Psoas muscle (tissue), 8 donors: ENCODE results near the gene GRK5. TPM values are rescaled to one million over a fixed set of nuclear protein-coding genes. Genes with fewer than 3 reads are reported as not detected.

Source experiments
- ATAC-seq, 4 donors: fragments of 200-7000 bp; cut with Tn5 transposase; one replicate each; pipeline ENCODE4 v1.9.1; 2020; ENCODE audit warnings: moderate library complexity in 3 of 4, mild to moderate bottlenecking in 2 of 4
- DNase-seq, 2 donors: peaks; one replicate each; pipeline ENCODE4 v3.0.0-alpha.2; 2020
- H3K27ac ChIP-seq: fragments of 200-600 bp; one replicate; pipeline ENCODE4 v1.8.0; 2022
- H3K27me3 ChIP-seq, 3 donors: fragments of 200-600 bp in 1 of 3; one replicate each; pipeline versions ENCODE4 v1.6.1 to v1.8.0; 2013 to 2022; ENCODE audit warnings: low read length in 2 of 3, mild to moderate bottlenecking in 2 of 3, moderate library complexity in 1 of 3; ENCODE audit not compliant: insufficient read depth in 3 of 3
- H3K36me3 ChIP-seq, 2 donors: fragments of 200-600 bp in 1 of 2; one replicate each; pipeline versions ENCODE4 v1.6.1 to v1.8.0; 2013 to 2022; ENCODE audit warnings: low read depth in 1 of 2, mild to moderate bottlenecking in 1 of 2, moderate library complexity in 1 of 2; ENCODE audit not compliant: insufficient read depth in 1 of 2
- H3K4me1 ChIP-seq: fragments of 200-600 bp; one replicate; pipeline ENCODE4 v1.8.0; 2022
- H3K4me3 ChIP-seq: fragments of 200-600 bp; one replicate; pipeline ENCODE4 v1.8.0; 2022; ENCODE audit warnings: mild to moderate bottlenecking
- H3K9me3 ChIP-seq: fragments of 200-600 bp; one replicate; pipeline ENCODE4 v1.8.0; 2022
- CTCF ChIP-seq: fragments of 200-600 bp; IDR thresholded peaks from one replicate; pipeline ENCODE4 v1.8.0; 2022; ENCODE audit warnings: antibody characterized with exemption
- WGBS, 3 donors: extraction: QIAGEN DNeasy Blood & Tissue Kit; methylation state at CpG; one replicate each; pipeline versions ENCODE4 v1.1.6 to v1.1.7; 2013; 5-methylcytosine and 5-hydroxymethylcytosine counted together
- intact Hi-C, 2 donors: fragments of 100-400 bp; cut with DNase I; formaldehyde crosslinking; loops; one replicate each; pipeline versions ENCODE4 v1.11.0 to v1.14.2; 2022
- polyA plus RNA-seq, 3 donors: library from polyadenylated mRNA; stranded (reverse); fragments of 200-250 nt; gene quantifications; one replicate each; pipeline ENCODE4 v1.2.3, GENCODE V29; 2013
- total RNA-seq, 4 donors: library from RNA; stranded (reverse); fragmentation: NEBNext Ultra II Directional in 2 of 4; extraction: Animal tissue kit (Norgen Biotek cat#: 25700) in 2 of 4; gene quantifications; one replicate each; pipeline versions ENCODE4 v1.2.1 to v1.2.4, GENCODE V29; 2021 to 2023
- donor health status: healthy with polysubstance abuse.
- donor health status: DM: no; HTN: no; CAD: no; lungs with moderate emphysema.
- donor health status: Bipolar disorder and iron deficiency.
- donor health status: healthy.
- donor health status: DM: yes; HTN: yes; CAD: no.
- donor health status: DM: no; HTN: no; CAD: no.
- donor health status: DM: no; HTN: no; CAD: no.
- donor health status: DM: yes; HTN: yes; CAD: no.

The GRK5 gene
- total and polyA plus RNA-seq, 7 donors: 7.0 to 15.5 (median 8.0) TPM

GRCh38 chr10:119500123-119500795, 292.9 kb downstream of the GRK5 start:
- no peaks in the 10 kb centered on the region for H3K4me1 ChIP-seq
- ATAC-seq: no peak
- 72 to 74% (median 74%) methylated on average over 8 of the region's 8 CpGs for WGBS, 3 donors
- H3K36me3 ChIP-seq: no peaks in the 10 kb centered on the region
- no peaks in the 10 kb centered on the region for H3K27me3 ChIP-seq
- H3K4me3 ChIP-seq: no peak overlapping the region
- DNase-seq: no peak
- intact Hi-C loops: no loop called here
- H3K27ac ChIP-seq: no peak overlapping the region
- TF ChIP-seq CTCF: no peak
- H3K9me3 ChIP-seq: no peaks in the 10 kb centered on the region

- DNase-seq (no peak), ATAC-seq (no peak)
- no peaks in the 10 kb centered on the region for H3K4me1 ChIP-seq
- intact Hi-C loops: no loop called here
- no peak for TF ChIP-seq CTCF
- no peaks in the 10 kb centered on the region for H3K36me3 ChIP-seq
- no peaks in the 10 kb centered on the region for H3K9me3 ChIP-seq
- H3K4me3 ChIP-seq: no peak overlapping the region
- WGBS, 3 donors: 62 to 77% (median 76%) methylated on average over 6 of the region's 6 CpGs
- no peaks in the 10 kb centered on the region for H3K27me3 ChIP-seq
- no peak overlapping the region for H3K27ac ChIP-seq
These were observed 293.4 kb downstream of the GRK5 start for GRCh38 chr10:119500821-119501220.

- H3K27ac ChIP-seq: no peak overlapping the region
- H3K9me3 ChIP-seq: no peaks in the 10 kb centered on the region
- H3K27me3 ChIP-seq: no peaks in the 10 kb centered on the region
- no peaks in the 10 kb centered on the region for H3K4me1 ChIP-seq
- no peak for TF ChIP-seq CTCF
- intact Hi-C loops: no loop called here
- no peaks in the 10 kb centered on the region for H3K36me3 ChIP-seq
- no peak overlapping the region for H3K4me3 ChIP-seq
- DNase-seq: no peak
- no peak for ATAC-seq
- 91 to 96% (median 93%) methylated on average over 2 of the region's 2 CpGs for whole genome bisulfite sequencing, 3 donors
These were observed 294.3 kb downstream of the GRK5 start for GRCh38 chr10:119501690-119502089.

- Histone ChIP-seq H3K9me3 (no peaks in the 10 kb centered on the region), H3K27me3 (no peaks in the 10 kb centered on the region), H3K27ac (no peak overlapping the region), H3K4me1 (no peaks in the 10 kb centered on the region), H3K4me3 (no peak overlapping the region), H3K36me3 (no peaks in the 10 kb centered on the region)
- ATAC-seq (peak in 1 of 4 donors; percentile 31), DNase-seq (no peak)
- intact Hi-C loops: no loop called here
- WGBS, 3 donors: 75 to 87% (median 79%) methylated on average over 12 of the region's 12 CpGs
- TF ChIP-seq CTCF: no peak
These were observed 294.8 kb downstream of the GRK5 start for GRCh38 chr10:119502209-119502608.

- H3K9me3 ChIP-seq: no peaks in the 10 kb centered on the region
- no peak for DNase-seq
- H3K27ac ChIP-seq: no peak overlapping the region
- ATAC-seq: no peak
- H3K4me1 ChIP-seq: no peaks in the 10 kb centered on the region
- WGBS, 3 donors: 73 to 85% (median 82%) methylated on average over 19 of the region's 19 CpGs
- H3K27me3 ChIP-seq: no peaks in the 10 kb centered on the region
- H3K4me3 ChIP-seq: no peak overlapping the region
- intact Hi-C loops: no loop called here
- TF ChIP-seq CTCF: no peak
- H3K36me3 ChIP-seq: no peaks in the 10 kb centered on the region
These were observed 295.3 kb downstream of the GRK5 start for GRCh38 chr10:119502618-119503155.
